Measurements from ENCODE around the gene ZNF560.

ZNF560 gene

DNA sequence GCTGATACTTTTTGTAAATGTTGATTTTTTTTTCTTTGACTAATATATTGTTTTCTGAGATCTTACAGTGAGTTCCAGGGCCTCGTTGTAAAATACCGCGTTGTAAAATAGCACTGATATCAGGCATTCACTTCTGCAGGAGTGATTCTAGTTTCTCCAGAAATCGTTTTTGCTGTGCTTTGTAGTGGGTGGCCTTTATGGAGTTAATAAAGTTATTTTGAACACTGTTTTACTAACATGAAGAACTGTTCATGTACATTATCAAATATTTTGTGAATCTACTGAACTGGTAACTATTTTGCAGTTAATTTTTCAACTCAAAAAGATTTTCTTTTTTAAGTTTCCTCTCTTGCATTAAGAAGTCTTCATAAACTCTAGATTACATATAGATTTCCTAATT lies 62.1 kb downstream of the ZNF560 start:
- DNase-seq (ENCODE audit: low read depth in 2 of 3, low spot score in 1 of 3) = no peak

DNA sequence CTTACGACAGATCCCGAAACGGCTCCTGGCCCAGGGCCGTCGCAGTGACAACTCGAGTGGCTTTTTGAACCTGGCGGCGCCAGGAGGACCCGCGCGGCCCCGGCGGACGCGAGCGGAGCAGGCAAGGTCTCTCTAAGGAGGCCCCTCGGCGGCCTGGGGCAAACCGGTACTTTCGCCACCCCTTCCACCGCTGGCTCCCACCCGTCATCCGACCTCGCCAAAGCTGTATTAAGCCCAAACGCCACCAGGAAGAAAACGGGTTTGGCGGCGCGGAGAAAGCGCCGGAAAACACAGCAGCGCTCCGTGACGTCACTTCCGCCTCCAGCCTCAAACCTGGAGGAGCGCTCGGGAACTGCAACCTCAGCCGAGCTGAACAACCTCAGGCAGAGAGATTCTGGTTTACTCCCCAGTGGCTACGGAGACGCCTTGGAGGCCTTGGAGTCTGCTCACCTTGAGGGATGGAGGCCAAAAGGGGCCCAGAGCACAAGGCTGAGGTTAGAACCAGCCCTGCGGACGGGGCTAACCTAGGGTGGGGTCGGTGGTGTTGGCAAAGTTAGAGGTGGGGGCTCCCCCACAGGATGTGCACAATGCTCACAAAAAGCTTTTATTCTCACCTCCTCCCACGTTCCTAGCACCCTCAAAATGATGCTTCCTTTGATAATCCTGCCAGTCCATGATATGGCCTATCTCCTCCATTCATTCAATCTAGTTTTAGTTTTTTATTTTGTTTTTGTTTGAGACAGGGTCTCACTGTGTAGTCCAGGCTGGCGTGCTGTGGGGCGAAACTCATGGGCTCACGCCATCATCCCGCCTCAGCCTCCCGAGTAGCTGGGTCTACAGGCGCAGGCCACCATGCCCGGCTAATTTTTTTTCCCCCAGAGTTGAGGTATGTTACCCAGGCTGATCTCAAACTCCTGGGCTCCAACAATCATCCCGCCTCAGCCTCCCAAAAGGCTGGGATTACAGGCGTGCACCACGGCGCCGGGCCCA lies 62.8 kb downstream of the ZNF560 start, which contains the start of gene ZNF266:
TSS of gene ZNF266 (minus strand) at position 295 of the 990 bp plus-strand sequence. CDS start 15,484 bp downstream, outside the sequence.
- DNase-seq (ENCODE audit: low read depth in 2 of 3, low spot score in 1 of 3) = peak; percentile 87 to 92 (median 91)

DNA sequence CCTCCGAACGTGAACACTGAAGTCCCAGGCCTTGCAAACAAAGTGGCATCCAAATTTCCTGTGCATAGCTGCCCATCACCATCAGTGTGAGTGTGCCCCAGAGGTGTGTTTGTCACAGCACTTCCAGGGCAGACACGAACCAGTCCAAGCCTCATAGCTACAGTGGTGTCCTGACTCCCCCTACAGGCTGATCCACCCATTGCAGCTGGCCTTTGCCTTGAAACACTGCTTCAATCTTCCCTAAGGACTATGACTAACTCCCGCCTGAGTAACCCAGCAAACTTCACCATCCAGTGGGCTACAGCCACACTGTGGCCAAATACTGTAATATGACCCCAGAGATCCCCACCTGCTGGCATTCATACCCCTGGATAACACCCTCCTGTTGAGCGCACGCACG lies 66.9 kb downstream of the ZNF560 start:
- peak in 2 of 3 donors; percentile 15 to 29 for DNase-seq (ENCODE audit: low read depth in 2 of 3, low spot score in 1 of 3)

DNA sequence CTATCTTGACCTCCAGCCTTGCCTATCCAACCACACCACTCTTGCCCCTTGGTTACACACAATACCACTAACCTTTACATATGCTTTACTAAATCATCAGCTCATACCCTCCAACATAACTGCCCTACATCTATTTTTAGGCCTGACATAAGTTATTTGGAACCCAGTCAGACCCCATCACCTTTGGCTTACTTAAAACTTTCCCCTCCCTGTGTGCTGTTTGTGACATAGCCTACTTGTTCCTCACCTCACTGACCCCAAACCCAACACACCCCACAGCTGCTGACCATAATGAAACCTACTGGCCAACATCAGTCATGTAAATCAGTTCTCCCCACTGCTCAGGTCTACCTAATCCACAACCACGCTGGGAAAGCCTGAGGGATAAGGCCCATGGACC lies 68.0 kb downstream of the ZNF560 start:
- DNase-seq (ENCODE audit: low read depth in 2 of 3, low spot score in 1 of 3) = no peak

DNA sequence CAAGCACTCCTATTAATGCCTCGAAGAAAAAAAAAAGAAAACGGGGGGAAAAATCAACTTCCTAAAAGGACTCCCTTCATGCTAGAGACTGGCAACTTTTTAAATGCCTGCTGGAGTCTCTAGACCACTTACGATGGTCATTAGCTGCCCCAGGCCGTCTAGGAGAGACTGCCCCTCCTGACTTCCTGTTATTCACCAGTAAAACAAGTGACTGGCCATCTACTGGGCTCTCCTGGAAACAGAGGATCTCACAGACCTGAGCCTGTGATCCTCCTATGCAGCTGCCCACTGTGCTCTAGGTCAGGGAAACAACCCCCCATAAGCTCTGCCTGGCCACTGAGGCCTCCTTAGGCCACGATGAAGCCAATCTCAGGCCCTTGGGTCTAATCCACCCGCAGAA lies 70.5 kb downstream of the ZNF560 start:
- no peak for DNase-seq (ENCODE audit: low read depth in 2 of 3, low spot score in 1 of 3)
